DMS153 (cell line): ENCODE data around the gene PTPN9.
"Not testable (repeated sequence)": the region's sequence is repeated elsewhere in the genome, so short reads cannot be mapped to it uniquely, and the experiment has no call there.

Experiments used
- DNase-seq: peaks from one replicate; lab custom pipeline; 2025; lab: John Stamatoyannopoulos, UW

PTPN9 gene

GRCh38 chr15:75530169-75530568 lies 48.9 kb downstream of the PTPN9 start:
- DNase-seq: no peak

GRCh38 chr15:75525756-75526155 lies 53.4 kb downstream of the PTPN9 start:
- not testable (repeated sequence) for DNase-seq

DNA sequence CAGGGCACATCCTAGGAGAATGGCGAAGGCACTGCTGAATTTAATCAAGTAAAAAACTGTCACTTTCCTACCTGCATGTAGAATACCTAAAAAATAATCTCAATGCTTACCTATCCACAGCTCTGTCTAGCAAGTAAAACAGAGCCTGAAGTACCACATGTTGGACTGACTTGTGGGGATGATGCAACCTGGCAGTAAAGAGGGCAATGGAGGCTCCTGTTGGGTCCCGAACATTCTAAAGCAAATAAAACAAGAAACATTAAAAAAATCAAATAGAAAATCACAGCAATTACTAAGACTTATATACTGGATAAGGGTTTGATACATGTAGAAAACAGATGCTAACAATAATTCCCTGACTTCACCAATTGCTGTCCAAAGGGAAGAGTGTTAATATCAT lies 56.1 kb downstream of the PTPN9 start:
- no peak for DNase-seq

DNA sequence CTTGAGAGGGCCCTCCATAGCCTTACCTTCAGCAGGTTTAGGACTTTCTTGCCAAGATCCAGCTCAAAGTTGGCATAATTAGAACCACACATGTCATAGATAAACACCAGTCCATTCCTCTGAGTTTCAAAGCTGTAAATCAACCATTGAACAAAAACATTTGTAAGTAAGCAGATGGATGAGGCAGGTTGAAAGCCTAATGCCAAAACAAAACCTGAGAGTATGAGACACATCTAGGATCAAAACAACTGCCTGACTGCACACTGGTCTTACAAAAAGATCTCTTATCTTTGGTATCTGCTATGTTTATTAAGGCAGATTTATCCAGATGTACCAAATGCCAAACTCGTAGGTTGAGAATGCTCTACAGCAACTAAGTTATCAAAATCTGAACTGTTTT lies 61.9 kb downstream of the PTPN9 start:
- no peak for DNase-seq

GRCh38 chr15:75508840-75509532 lies 70.1 kb downstream of the PTPN9 start:
- DNase-seq: no peak

DNA sequence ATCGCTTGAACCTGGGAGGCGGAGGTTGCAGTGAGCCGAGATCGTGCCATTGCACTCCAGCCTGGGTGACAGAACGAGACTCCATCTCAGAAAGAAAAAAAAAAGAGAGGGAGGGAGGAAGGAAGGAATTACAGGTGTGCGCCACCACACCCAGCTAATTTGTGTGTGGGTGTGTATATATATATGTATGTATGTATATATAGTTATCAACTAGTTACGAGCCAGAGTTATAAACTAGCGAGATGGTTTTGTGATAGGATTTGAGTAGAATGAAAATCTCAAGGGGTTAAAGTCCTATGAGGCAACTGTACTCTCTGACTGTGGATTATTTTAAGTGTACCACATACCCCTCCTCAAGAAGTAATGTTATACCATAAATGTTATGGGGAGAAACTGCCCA lies 76.8 kb downstream of the PTPN9 start:
- no peak for DNase-seq

DNA sequence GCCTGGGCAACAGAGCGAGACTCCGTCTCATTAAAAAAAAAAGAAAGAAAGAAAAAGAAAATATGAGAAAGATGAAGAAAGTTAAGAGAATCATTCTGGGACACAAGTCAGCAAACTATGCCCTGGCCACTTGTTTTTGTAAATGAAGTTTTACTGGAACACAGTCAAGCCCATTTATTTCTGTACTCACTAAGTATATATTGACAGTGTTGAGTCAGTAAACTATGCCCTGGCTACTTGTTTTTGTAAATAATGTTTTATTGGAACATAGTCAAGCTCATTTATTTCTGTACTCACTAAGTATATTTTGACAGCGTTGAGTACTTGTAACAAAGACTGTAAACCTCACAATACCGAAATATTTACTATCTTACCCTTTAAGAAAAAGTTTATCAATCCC lies 85.4 kb downstream of the PTPN9 start:
- no peak for DNase-seq

GRCh38 chr15:75483961-75484360 lies 95.2 kb downstream of the PTPN9 start:
- no peak for DNase-seq

DNA sequence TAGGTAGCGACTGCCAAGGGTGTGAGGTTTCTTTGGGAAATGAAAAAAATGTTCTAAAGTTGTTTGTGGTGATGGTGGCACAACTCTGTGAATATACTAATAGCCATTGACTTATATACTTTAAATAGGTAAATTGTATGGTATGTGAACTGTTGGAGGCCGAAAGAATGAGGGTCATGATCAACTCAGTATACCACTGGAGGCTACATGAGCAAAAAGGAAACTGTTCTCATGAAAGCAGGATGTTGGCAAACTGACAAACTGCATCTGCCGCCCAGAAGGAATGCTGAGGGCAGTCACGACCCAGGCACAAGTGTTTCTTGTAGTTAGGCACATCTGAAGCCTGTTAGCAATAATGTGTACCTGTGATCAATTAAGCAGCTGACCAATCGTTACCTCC lies 95.6 kb downstream of the PTPN9 start:
- not testable (repeated sequence) for DNase-seq

DNA sequence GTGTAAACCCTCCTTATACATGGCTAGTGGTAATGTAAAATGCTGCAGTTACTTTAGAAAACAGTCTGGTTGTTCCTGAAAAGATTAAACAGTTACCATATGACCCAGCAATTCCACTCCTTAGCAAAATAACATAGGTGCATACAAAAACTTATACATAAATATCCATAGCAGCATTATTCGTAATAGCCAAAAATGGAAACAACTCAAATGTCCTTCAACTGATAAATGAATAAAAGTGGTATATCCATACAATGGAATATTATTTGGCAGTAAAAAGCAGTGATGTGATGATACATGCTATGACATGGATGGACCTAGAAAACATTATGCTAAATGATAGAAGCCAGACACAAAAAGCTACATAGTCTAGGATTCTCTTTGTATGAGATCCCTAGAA lies 96.0 kb downstream of the PTPN9 start:
- no peak for DNase-seq

- not testable (repeated sequence) for DNase-seq
These were observed 98.7 kb downstream of the PTPN9 start for GRCh38 chr15:75480463-75480862.

DNA sequence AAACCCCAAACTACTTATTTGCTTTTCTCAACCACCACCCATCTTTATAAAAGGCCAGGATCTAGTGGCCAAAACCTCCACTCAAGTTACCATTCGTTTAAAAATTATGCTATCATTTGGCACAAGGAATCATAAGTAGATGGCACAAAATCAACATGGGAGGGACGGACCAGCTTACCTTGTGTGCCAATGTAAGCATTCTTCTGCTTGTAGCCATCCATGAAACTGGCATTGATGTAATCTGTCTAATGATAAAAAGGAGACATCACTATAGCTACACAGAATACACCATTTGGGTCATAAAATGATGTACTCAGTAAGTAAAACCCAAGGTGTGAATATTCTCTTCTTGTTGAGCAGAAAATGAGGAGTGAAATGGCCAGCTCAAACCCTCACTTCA lies 99.4 kb downstream of the PTPN9 start:
- DNase-seq: no peak

- not testable (repeated sequence) for DNase-seq
These were observed 102.0 kb downstream of the PTPN9 start for GRCh38 chr15:75477094-75477493.

DNA sequence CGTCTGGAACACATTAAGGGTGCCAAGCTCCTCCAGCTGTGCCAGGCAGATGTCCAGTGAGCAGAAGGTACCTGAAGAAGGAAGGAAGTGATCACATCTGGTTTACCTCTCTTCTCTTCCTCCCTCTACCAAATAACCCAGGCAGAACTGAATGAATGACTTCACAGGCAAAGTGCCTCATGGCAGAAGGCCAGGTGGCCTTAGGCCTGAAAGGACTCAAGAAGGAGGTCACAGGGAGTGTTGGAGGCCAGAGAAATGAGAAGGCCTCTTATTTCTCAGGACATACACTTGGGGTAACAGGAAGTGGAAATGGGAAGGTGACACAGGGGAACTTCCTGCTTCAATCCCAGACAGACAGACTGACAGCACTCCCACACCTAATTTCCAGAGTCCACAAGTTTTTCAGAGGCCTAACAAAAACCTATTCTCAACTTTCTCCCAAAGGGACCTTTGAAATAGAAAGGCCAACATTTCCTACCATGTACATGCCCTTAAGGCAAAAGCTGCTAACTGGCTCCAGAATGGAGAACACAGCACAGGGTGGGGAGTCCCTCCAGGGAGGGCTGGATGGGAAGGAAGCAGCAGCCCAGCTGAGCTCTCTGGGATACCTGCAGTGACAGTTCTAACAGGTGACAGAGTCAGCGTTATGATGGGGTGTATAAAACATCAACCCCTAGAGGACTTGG lies 110.1 kb downstream of the PTPN9 start:
- DNase-seq: no peak

DNA sequence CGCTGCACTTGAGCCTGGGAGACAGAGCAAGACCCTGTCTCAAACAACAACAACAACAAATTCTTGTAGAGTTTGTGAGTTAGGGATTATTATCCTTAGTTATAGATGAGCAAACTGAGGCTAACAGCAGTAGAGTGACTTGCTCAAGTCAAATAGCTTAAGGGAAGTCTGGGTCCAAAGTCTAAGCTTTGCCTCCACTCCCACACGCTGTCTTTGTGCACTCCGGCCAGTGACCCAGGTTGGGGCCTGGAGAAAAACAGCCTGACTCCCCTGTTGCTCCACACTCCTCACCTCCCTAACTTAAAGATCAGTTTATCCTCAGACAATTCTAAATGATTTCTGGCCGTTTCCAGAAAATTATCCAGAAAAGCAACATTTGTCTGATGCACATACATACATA lies 118.5 kb downstream of the PTPN9 start:
- DNase-seq: no peak

DNA sequence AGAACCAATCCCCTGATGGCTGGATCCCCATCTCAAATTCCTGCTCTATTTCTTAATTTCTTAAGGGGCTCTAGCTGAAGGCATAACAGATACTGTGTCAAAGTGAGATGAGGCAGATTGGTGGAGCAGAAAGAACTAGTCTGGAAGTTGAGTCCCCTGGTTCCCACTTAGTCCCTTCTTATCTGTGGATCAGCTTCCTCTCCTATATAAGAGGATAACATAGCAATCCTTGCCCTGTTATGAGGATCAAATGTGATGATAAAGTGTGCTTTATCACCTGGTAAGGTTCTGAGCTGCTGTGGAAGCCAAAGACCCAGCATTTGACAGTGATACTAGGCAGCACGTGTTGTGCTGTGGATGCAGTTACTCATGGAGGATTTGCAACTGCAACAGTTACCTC lies 119.5 kb downstream of the PTPN9 start:
- DNase-seq: no peak

DNA sequence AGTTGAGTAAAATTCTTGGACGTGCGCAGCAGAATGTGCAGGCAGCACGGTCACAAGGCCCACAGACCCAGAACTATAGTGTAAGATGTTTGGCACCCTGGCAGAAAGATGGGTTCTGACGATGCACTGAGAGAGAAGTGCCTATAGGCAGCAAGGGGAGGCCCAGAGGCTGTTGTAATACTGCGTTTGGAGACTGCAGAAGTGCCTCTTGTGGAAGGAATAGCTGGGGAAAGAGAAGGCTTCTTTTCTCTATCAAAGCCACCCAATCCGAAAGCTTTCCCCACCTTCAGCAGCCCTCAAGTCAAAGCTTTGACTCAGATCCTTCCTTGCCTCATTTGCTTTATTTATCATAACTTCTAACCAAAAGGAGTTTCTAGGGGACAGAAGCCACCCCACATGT lies 122.4 kb downstream of the PTPN9 start:
- no peak for DNase-seq

DNA sequence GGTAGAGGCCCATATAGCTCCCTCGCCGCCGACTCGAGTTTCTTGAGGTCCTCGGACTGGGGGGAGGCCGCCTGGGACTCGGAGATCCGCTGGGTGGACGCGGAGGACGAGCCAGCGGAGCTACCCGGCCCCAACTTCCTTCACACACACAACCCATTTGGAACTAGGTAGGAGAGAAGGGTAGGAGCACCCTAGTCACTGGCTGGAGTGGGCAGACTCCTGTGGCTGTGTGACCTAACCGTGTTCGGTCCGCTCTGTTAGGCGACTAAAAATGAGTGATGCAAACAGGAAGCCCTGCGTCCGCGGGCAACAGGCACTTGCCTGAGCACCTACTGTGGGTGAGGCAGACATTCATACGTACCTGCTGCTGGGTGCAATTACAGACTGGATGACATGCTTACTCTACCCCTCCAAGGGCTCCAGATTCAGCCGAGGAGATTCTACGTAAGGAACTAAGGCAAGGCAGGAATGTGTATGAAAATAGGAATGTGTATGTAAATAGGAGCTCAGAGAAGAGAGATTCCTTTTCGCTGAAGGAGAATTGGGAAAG lies 123.1 kb downstream of the PTPN9 start:
- no peak for DNase-seq

GRCh38 chr15:75455424-75455981 lies 123.6 kb downstream of the PTPN9 start:
- peak; percentile 9 for DNase-seq

DNA sequence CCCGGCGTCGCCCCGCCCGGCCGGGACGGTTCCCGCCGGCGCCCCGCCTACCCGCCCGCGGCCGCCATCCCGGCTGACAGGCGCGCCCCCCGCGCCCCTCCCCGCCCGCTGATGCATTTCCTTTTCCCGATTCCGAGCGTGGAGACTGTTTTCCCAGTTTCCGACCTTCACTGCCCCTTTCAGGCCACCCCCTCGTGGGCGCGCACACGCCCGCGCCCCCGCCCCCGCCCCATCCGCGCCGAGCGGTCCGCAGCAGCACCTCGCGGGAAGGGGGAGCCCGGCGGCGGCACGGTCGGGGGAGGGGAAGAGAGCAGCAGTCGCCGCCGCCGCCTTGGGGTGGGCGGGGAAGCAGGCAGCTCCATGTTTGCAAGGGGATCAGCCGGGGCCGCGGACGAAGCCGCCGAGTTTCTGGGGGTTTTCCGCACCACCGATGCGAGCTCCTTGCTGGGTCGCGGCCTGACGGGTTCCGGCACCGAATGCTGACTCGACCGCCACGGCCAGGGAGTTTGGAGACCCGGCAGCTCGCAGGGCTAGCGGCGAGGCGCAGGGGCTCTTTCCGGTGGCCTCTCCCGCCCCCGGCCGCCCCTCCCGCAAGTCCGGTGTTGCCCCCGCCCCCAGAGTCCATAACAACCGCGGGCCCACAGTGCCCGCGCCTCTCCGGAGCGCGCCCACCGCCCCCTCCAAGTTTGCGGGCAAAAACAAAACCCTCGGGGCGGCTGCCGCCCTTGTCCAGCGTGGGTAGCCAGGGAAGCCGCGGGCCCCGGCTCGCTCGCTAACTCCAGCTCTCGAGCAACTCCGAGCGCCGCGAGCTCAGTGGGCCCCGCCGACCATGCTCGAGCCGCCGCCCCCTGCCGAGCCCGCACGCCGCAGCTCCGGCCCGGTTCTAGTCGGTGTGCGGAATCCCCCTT lies 124.4 kb downstream of the PTPN9 start:
- DNase-seq: no peak

DNA sequence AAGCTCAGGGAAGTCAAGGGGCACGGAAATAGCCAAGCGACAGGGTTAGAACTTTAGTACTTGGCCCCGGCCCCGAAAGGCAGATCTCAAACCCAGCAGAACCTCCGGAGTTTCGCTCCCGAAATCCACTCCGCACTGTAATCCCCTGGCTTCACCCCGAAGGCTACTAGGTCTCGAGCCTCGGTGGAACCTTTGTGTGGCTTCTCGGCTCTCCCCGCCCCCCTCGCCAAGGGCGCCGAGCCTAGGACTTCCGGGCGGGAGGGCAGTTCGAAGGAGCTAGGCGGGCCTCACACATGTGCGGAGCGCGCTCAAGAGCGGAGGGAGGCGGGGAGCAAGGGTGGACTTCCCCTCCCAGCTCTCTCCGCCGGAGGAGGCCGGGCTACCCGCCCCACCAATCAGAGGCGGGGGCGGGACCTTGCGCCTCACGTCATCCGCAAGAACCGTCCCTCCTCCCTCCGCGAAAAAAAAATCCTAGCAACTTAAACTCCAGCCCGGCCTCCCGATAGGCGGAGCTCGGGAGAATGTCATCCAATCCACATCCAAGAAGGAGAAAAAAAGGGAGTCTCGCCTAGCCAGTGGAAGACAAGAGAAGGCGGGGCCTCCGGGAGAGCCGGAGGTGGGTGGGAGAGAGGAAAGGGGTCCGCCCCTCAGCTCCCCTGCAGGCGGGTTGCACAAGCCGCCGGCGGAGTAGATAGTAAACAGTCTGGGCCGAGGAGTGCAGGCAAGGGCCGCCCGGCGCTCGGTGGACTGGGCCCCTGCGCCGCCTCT lies 125.2 kb downstream of the PTPN9 start:
- DNase-seq: peak; percentile 95
